WI38 (cell line): ENCODE data around the gene WNT9B.

Source experiments
- H3K4me3 ChIP-seq: 2 replicates; pipeline ENCODE4 v1.5.1; 2011; ENCODE audit warnings: low read depth, mild to moderate bottlenecking, control low read depth, low read length
- TF ChIP-seq, protein P1 (sequence below): IDR thresholded peaks from 2 replicates; pipeline ENCODE4 v1.5.1; 2012; ENCODE audit warnings: low read depth, mild to moderate bottlenecking, control low read depth, low read length

WNT9B gene

GRCh38 chr17:46890638-46891037 lies 39.3 kb downstream of the WNT9B start:
- no peak overlapping the region for H3K4me3 ChIP-seq
- TF ChIP-seq, protein P1, sequence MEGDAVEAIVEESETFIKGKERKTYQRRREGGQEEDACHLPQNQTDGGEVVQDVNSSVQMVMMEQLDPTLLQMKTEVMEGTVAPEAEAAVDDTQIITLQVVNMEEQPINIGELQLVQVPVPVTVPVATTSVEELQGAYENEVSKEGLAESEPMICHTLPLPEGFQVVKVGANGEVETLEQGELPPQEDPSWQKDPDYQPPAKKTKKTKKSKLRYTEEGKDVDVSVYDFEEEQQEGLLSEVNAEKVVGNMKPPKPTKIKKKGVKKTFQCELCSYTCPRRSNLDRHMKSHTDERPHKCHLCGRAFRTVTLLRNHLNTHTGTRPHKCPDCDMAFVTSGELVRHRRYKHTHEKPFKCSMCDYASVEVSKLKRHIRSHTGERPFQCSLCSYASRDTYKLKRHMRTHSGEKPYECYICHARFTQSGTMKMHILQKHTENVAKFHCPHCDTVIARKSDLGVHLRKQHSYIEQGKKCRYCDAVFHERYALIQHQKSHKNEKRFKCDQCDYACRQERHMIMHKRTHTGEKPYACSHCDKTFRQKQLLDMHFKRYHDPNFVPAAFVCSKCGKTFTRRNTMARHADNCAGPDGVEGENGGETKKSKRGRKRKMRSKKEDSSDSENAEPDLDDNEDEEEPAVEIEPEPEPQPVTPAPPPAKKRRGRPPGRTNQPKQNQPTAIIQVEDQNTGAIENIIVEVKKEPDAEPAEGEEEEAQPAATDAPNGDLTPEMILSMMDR, result no peak

DNA sequence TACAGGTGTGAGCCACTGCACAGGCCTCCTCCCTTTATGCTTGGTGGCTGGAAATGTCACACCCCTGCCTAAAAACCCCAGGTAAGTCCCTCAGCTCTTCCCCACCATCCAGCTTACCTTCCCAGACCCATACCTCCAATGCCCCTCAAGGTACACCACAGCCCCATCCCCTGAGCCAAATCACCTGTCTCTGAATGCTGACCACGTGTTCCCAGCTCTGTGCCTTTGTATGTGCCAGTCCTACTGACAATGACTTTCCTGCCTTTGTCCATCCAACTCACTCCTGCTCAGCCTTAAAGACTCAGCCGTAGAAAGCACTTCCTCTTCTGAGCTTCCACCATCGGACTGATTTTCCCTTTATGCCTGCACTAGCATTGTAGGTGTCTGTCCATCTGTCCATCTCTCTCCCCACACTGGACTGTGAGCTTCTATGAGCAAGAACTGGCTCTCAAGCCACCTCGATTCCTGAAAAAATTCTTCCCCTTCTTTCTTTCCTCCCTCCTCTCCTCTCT lies 40.9 kb downstream of the WNT9B start:
- TF ChIP-seq, protein P1, result no peak
- H3K4me3 ChIP-seq, result no peak overlapping the region

DNA sequence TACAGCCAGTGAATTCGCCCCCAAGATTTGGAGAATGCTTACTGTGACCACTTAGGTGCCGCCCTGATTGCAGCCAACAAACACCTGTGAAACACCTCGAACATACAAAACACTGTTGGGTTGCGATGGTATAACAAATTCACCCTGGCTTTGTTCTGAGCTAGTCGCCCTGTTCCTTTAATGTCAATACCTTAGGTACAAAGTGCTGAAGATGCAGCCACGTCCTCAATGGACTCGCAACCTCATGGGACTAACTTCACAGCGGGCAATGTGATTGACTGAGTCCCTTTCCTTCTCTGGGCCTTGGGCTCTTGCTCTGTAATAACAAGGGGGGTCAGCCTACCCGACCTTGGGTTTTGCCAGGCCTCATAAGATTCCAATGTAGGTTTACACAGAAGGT lies 42.6 kb downstream of the WNT9B start:
- TF ChIP-seq, protein P1, result no peak
- no peak overlapping the region for H3K4me3 ChIP-seq

DNA sequence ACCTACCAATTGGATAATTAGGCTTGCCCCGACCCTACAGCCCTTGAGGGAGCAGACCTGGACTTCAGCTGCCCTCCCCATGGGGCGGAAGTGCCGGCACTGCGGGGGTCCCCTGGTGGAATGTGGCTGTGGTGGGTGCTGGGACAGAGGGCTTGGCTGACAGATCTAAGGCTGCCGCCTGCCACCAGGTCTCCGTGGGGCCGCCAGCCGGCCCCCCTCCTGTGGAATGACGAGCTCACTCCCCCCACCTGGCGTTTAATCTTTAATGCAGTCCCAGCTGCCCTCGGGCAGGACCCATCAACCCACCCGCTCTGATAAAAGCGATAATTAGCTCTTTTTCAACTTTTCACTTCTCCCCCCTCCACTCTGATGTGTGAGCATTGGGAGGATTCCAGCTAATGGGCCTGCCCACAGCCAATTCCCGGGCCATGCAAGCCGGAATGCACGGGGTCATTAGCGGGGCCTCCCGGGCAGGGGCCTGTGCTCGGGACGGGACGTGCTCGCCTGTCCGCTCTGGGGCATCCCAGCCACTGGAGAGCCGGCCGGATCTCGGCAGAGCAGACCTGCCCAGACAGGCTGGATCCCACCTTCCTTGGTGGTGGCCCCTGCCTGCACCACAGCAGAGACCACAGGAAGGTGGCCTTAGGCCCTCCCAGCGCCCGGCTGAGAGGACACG lies 43.2 kb downstream of the WNT9B start:
- H3K4me3 ChIP-seq, result no peak overlapping the region
- TF ChIP-seq, protein P1, result no peak

- no peak overlapping the region for H3K4me3 ChIP-seq
These were observed 43.8 kb downstream of the WNT9B start for GRCh38 chr17:46895171-46895570.

GRCh38 chr17:46896991-46897390 lies 45.6 kb downstream of the WNT9B start:
- TF ChIP-seq, protein P1, result no peak

More at GRCh38 chr17:46895171-46895570, 43.8 kb downstream of the WNT9B start:
- TF ChIP-seq, protein P1, result no peak

DNA sequence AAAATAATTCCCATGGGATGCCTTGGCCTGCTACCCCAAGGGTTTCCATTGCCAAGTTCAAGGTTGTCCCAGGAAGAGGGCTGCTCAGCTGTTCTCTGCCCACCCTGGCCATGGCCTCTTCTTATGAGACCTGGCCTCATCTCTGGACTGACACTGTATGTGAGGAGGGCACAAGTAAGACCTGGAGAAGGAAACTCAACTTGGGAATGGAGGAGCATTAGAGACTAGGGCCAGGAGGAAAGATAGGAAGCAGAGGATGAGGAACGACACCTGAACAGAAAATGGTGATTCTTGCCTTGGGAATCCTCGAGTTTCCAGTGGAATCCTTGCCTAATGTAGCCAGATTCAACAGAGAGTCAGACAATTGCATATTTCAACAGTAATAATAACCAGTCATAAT lies 47.0 kb downstream of the WNT9B start:
- no peak overlapping the region for H3K4me3 ChIP-seq
- TF ChIP-seq, protein P1, result no peak

More at GRCh38 chr17:46896991-46897390, 45.6 kb downstream of the WNT9B start:
- H3K4me3 ChIP-seq, result no peak overlapping the region
